Colonic mucosa (tissue), 4 donors: ENCODE results near the gene CHSY1. TPM values are rescaled to one million over a fixed set of nuclear protein-coding genes. Genes with fewer than 3 reads are reported as not detected.
"Not testable (repeated sequence)": the region's sequence is repeated elsewhere in the genome, so short reads cannot be mapped to it uniquely, and the experiment has no call there.

Experiments used
- DNase-seq: peaks from one replicate; pipeline ENCODE4 v3.0.0-alpha.2; 2020
- H3K27ac ChIP-seq: fragments of 200-600 bp; one replicate; pipeline ENCODE4 v1.8.0; 2021
- H3K27me3 ChIP-seq: fragments of 200-600 bp; one replicate; pipeline ENCODE4 v1.8.0; 2021
- H3K36me3 ChIP-seq: fragments of 200-600 bp; one replicate; pipeline ENCODE4 v1.8.0; 2021
- H3K4me1 ChIP-seq: fragments of 200-600 bp; one replicate; pipeline ENCODE4 v1.8.0; 2021; ENCODE audit warnings: mild to moderate bottlenecking
- H3K4me3 ChIP-seq: fragments of 200-600 bp; one replicate; pipeline ENCODE4 v1.8.0; 2021
- H3K9ac ChIP-seq, 2 donors: one replicate each; pipeline ENCODE4 v1.7.0; 2013; ENCODE audit warnings: control low read depth in 2 of 2, low read depth in 2 of 2, low read length in 2 of 2
- H3K9me3 ChIP-seq: fragments of 200-600 bp; one replicate; pipeline ENCODE4 v1.8.0; 2021
- CTCF ChIP-seq: fragments of 200-600 bp; IDR thresholded peaks from one replicate; pipeline ENCODE4 v1.8.0; 2022; ENCODE audit warnings: antibody characterized with exemption, mild to moderate bottlenecking
- intact Hi-C: fragments of 100-400 bp; cut with DNase I; formaldehyde crosslinking; loops from one replicate; pipeline ENCODE4 v1.14.1; 2022
- total RNA-seq, 2 donors: library from RNA; stranded (reverse); fragmentation: NEBNext Ultra II Directional in 1 of 2; extraction: Animal tissue kit (Norgen Biotek cat#: 25700) in 1 of 2; gene quantifications; one replicate each; pipeline ENCODE4 v1.2.1, GENCODE V29; 2021
- donor health status: healthy.
- donor health status: DM: no; HTN: no; CAD: no.
- donor health status: DM: no; HTN: no; CAD: no.

Gene CHSY1
- total RNA-seq, 2 donors from 2014 or later: 12.3 to 13.7 TPM

- Histone ChIP-seq H3K9ac (peak overlapping the region in 1 of 2 donors; percentile 98), H3K27ac (no peak overlapping the region), H3K4me3 (no peak overlapping the region), H3K36me3 (no peaks in the 10 kb centered on the region), H3K27me3 (no peaks in the 10 kb centered on the region), H3K9me3 (no peaks in the 10 kb centered on the region), H3K4me1 (peaks cover 2% of the 10 kb centered on the region)
- no peak for TF ChIP-seq CTCF
- no peak for DNase-seq
- intact Hi-C loops: no loop called here
Measured at GRCh38 chr15:101293122-101293521, 41.3 kb upstream of the CHSY1 start.

GRCh38 chr15:101288905-101289513 is 37.2 kb upstream of the CHSY1 start:
- H3K36me3 ChIP-seq: peaks cover 3% of the 10 kb centered on the region
- H3K27ac ChIP-seq: no peak overlapping the region
- no peak overlapping the region for H3K9ac ChIP-seq
- no peaks in the 10 kb centered on the region for H3K9me3 ChIP-seq
- TF ChIP-seq CTCF: peak; percentile 74
- H3K4me1 ChIP-seq: peaks cover 2% of the 10 kb centered on the region
- intact Hi-C loops: no loop called here
- no peak overlapping the region for H3K4me3 ChIP-seq
- no peaks in the 10 kb centered on the region for H3K27me3 ChIP-seq
- no peak for DNase-seq

GRCh38 chr15:101287342-101287741 is 35.5 kb upstream of the CHSY1 start:
- H3K36me3 ChIP-seq, H3K9ac ChIP-seq, intact Hi-C loops, H3K4me3 ChIP-seq, DNase-seq, H3K27me3 ChIP-seq, H3K27ac ChIP-seq, H3K4me1 ChIP-seq, H3K9me3 ChIP-seq: not testable (repeated sequence)

- Histone ChIP-seq H3K27me3 (no peaks in the 10 kb centered on the region), H3K36me3 (peaks cover 7% of the 10 kb centered on the region), H3K4me1 (no peaks in the 10 kb centered on the region), H3K9ac (no peak overlapping the region), H3K9me3 (no peaks in the 10 kb centered on the region), H3K27ac (no peak overlapping the region), H3K4me3 (no peak overlapping the region)
- DNase-seq: no peak
- intact Hi-C loops: no loop called here
- TF ChIP-seq CTCF: no peak
Measured at GRCh38 chr15:101286471-101287114, 34.7 kb upstream of the CHSY1 start.

- H3K4me3 ChIP-seq: no peak overlapping the region
- H3K27me3 ChIP-seq: no peaks in the 10 kb centered on the region
- DNase-seq: no peak
- no peaks in the 10 kb centered on the region for H3K4me1 ChIP-seq
- TF ChIP-seq CTCF: no peak
- no peak overlapping the region for H3K9ac ChIP-seq
- no peak overlapping the region for H3K27ac ChIP-seq
- intact Hi-C loops: no loop called here
- H3K9me3 ChIP-seq: no peaks in the 10 kb centered on the region
- H3K36me3 ChIP-seq: peaks cover 7% of the 10 kb centered on the region
Measured at GRCh38 chr15:101283931-101284330, 32.1 kb upstream of the CHSY1 start.

GRCh38 chr15:101280007-101280406 is 28.2 kb upstream of the CHSY1 start:
- Histone ChIP-seq H3K27me3 (no peaks in the 10 kb centered on the region), H3K4me1 (peaks cover 8% of the 10 kb centered on the region), H3K36me3 (peaks cover 4% of the 10 kb centered on the region), H3K27ac (peak overlapping the region; percentile 38), H3K9ac (no peak overlapping the region), H3K4me3 (no peak overlapping the region), H3K9me3 (no peaks in the 10 kb centered on the region)
- intact Hi-C loops: no loop called here
- DNase-seq: no peak
- no peak for TF ChIP-seq CTCF
